Activated naive CD4-positive, alpha-beta T cell (primary cell): ENCODE measurements around the gene PGAM2.

Experiments
- DNase-seq, 4 experiments: peaks; one replicate each; lab custom pipeline; 2025; lab: John Stamatoyannopoulos, UW

PGAM2 gene

GRCh38 chr7:44065431-44066110 lies at the start of gene PGAM2:
Gene PGAM2 (minus strand): TSS chr7:44065567. CDS start chr7:44065529, 38 bp downstream.
- no peak for DNase-seq

- no peak for DNase-seq
Measured at GRCh38 chr7:44114586-44115310, 49.4 kb upstream of the PGAM2 start.

GRCh38 chr7:44113764-44114354 lies 48.5 kb upstream of the PGAM2 start:
- DNase-seq: no peak

GRCh38 chr7:44112997-44113763 lies 47.8 kb upstream of the PGAM2 start:
- DNase-seq: no peak

GRCh38 chr7:44112231-44112996 lies 47.0 kb upstream of the PGAM2 start:
- DNase-seq: no peak

GRCh38 chr7:44111761-44112160 lies 46.4 kb upstream of the PGAM2 start:
- no peak for DNase-seq

GRCh38 chr7:44110719-44111635 lies 45.6 kb upstream of the PGAM2 start:
- no peak for DNase-seq

GRCh38 chr7:44109991-44110390 lies 44.6 kb upstream of the PGAM2 start:
- no peak for DNase-seq

GRCh38 chr7:44108768-44109750 lies 43.7 kb upstream of the PGAM2 start:
- DNase-seq: no peak

GRCh38 chr7:44107961-44108767 lies 42.8 kb upstream of the PGAM2 start:
- DNase-seq: no peak

GRCh38 chr7:44107116-44107960 lies 42.0 kb upstream of the PGAM2 start:
- no peak for DNase-seq

- no peak for DNase-seq
Measured at GRCh38 chr7:44106311-44107065, 41.1 kb upstream of the PGAM2 start.

- DNase-seq: no peak
Measured at GRCh38 chr7:44105832-44106231, 40.5 kb upstream of the PGAM2 start.

- no peak for DNase-seq
Measured at GRCh38 chr7:44104860-44105771, 39.7 kb upstream of the PGAM2 start.
